Measurements from ENCODE around the gene KLF6. TPM values are rescaled to one million over a fixed set of nuclear protein-coding genes. Genes with fewer than 3 reads are reported as not detected.

Gene KLF6
- total RNA-seq, 1 donor from 2014 or later, result 247 TPM

- H3K27ac ChIP-seq, result peak overlapping the region; percentile 2
- no peak for DNase-seq
- no peak for TF ChIP-seq CTCF (IDR thresholded peaks at IDR 0.05)
- no peak overlapping the region for H3K4me3 ChIP-seq
- no peaks in the 10 kb centered on the region for H3K27me3 ChIP-seq
- peaks cover 36% of the 10 kb centered on the region for H3K4me1 ChIP-seq
- H3K36me3 ChIP-seq, result peaks cover 38% of the 10 kb centered on the region
- no peaks in the 10 kb centered on the region for H3K9me3 ChIP-seq
- intact Hi-C loops (cut with DNase I), result no loop called here
- peak; percentile 14 for ATAC-seq
These were observed 10.8 kb downstream of the KLF6 start for GRCh38 chr10:3774018-3774813.

- no peak for ATAC-seq
- H3K36me3 ChIP-seq, result peaks cover 31% of the 10 kb centered on the region
- no peak overlapping the region for H3K4me3 ChIP-seq
- H3K27ac ChIP-seq, result peak overlapping the region; percentile 2
- intact Hi-C loops (cut with DNase I), result no loop called here
- TF ChIP-seq CTCF (IDR thresholded peaks at IDR 0.05), result no peak
- no peaks in the 10 kb centered on the region for H3K27me3 ChIP-seq
- no peak for DNase-seq
- H3K9me3 ChIP-seq, result no peaks in the 10 kb centered on the region
- peaks cover 29% of the 10 kb centered on the region for H3K4me1 ChIP-seq
These were observed 11.5 kb downstream of the KLF6 start for GRCh38 chr10:3773460-3774017.

GRCh38 chr10:3772361-3773171 is 12.4 kb downstream of the KLF6 start:
- no peak for TF ChIP-seq CTCF (IDR thresholded peaks at IDR 0.05)

GRCh38 chr10:3770611-3771110 is 14.3 kb downstream of the KLF6 start:
- H3K4me3 ChIP-seq, result no peak overlapping the region
- no peaks in the 10 kb centered on the region for H3K9me3 ChIP-seq
- DNase-seq (no peak), ATAC-seq (no peak)
- H3K36me3 ChIP-seq, result peaks cover 4% of the 10 kb centered on the region
- peaks cover under 1% of the 10 kb centered on the region for H3K4me1 ChIP-seq
- no peak for TF ChIP-seq CTCF (IDR thresholded peaks at IDR 0.05)
- intact Hi-C loops (cut with DNase I), result no loop called here
- H3K27ac ChIP-seq, result no peak overlapping the region
- no peaks in the 10 kb centered on the region for H3K27me3 ChIP-seq

More at GRCh38 chr10:3772361-3773171, 12.4 kb downstream of the KLF6 start:
- ATAC-seq (no peak), DNase-seq (no peak)
- no peaks in the 10 kb centered on the region for H3K9me3 ChIP-seq
- H3K4me3 ChIP-seq, result no peak overlapping the region
- intact Hi-C loops (cut with DNase I), result no loop called here
- no peak overlapping the region for H3K27ac ChIP-seq
- no peaks in the 10 kb centered on the region for H3K27me3 ChIP-seq
- peaks cover 22% of the 10 kb centered on the region for H3K36me3 ChIP-seq
- peaks cover 20% of the 10 kb centered on the region for H3K4me1 ChIP-seq

- intact Hi-C loops (cut with DNase I), result no loop called here
- H3K36me3 ChIP-seq, result no peaks in the 10 kb centered on the region
- H3K4me1 ChIP-seq, result no peaks in the 10 kb centered on the region
- H3K4me3 ChIP-seq, result no peak overlapping the region
- DNase-seq, result no peak
- TF ChIP-seq CTCF (IDR thresholded peaks at IDR 0.05), result no peak
- no peak overlapping the region for H3K27ac ChIP-seq
- no peaks in the 10 kb centered on the region for H3K27me3 ChIP-seq
- ATAC-seq, result peak; percentile 50
- H3K9me3 ChIP-seq, result no peaks in the 10 kb centered on the region
These were observed 15.5 kb downstream of the KLF6 start for GRCh38 chr10:3769556-3769955.
